NCI-H1417 (cell line): ENCODE measurements around the gene OR5H2.
"Not testable (repeated sequence)": the region's sequence is repeated elsewhere in the genome, so short reads cannot be mapped to it uniquely, and the experiment has no call there.

Experiments used
- DNase-seq, 3 experiments: peaks; one replicate each; lab custom pipeline; 2025; lab: John Stamatoyannopoulos, UW

Gene OR5H2

DNA sequence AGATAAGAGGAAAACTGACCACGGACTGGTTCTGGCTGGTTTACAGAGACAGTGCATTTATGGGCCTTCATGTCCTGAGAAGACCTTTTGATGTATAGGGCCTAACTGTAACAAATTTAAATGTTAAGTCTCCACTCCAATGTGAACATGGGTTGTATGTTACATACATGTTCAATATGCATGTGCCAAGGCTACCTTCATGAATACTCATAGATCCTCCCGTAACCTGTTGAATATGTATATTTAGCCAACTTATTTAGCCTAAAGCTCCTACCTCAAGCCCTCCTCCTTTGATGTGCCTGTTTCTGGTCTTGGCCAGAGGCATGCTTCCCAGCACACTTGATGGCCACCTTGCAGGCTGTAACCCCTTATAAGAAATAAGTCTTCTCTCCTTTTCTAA, at the start of gene OR5H2:
Gene OR5H2, plus strand, starts transcription at position 301 of the 400 bp plus-strand sequence. CDS start 398 bp downstream, outside the sequence.
- no peak for DNase-seq

DNA sequence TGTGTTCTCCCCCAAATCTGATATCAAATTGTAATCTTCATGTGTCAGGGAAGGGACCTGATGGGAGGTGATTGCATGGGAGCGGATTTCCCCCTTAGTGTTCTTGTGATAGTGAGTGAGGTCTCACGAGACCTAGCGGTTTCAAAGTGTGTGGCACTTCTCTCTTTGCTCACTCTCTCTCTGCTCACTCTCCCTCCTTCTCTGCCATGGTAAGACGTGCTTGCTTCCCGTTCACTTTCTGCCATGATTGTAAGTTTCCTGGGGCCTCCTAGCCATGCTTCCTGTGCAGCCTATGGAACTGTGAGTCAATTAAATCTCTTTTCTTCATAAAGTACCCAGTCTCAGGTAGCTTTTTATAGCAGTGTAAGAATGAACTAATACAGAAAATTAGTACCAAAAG, 48.8 kb upstream of the OR5H2 start:
- DNase-seq: no peak

DNA sequence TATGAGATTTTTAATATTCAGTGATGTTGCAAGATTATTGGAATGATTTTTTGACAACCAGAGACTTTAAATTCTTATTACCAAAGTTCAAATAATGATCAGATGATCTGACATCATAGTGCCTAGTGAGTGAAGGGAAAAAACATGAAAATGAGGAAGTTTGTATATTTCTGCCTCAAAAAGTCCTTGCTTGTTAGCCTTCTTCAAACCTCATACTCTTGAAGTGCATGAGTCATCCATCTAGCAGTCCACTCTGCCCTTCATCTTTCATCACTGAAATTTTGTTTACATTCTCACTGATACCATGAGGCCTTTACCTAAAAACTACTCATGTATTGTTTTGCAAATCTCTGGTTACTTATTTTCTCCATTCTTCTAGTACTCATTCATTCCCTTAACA, 42.2 kb upstream of the OR5H2 start:
- DNase-seq: no peak

DNA sequence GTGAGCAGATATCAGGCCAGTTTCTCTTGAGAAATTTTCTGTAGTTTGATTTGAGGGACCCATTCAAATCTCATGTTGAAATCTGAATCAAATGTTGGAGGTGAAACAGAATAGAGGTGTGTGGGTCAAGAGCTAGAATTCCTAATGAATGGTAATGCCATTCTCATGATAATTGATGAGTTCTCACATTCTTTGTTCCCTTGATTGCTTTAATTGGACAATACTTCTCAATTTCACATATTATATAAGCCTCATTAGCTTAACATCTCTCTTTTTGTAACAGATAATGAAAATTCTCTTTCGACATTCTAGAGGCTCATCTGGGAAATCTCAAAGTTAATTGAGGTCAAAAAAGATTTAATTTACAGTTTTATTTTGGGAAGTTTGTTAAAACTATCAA, 40.1 kb upstream of the OR5H2 start:
- DNase-seq: no peak

DNA sequence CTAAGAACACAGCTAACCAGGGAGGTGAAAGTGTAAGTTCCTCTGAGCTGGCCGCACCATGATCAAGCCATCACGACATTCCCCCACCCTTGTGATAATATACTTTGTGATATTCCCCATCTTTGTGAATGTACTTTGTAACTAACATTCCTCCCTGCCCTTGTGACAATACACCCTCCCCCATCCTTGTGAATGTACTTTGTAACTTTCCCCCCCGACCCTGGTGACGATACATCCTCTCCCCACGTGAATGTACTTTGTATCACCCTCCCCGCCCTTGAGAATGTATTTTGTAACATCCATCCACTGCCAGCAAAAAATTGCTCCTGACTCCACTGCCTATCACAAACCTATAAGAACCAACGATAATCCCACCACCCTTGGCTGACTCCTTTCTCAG, 38.5 kb upstream of the OR5H2 start:
- no peak for DNase-seq

DNA sequence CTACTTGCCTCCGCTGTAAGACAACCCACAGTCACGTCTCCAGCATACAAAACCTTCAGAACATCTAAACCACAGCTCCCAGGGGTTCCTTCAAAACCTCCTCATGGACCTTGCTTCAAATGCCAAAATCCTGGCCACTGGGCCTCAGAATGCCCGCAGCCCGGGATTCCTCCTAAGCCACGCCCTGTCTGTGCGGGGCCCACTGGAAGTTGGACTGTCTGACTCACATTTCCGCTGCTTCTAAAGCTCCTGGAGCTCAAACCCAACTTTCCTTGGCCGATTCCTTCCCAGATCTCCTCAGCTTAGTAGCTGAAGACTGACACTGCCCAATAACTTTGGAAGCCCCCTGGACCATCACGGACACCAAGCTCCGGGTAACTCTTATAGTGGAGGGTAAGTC, 36.2 kb upstream of the OR5H2 start:
- no peak for DNase-seq

DNA sequence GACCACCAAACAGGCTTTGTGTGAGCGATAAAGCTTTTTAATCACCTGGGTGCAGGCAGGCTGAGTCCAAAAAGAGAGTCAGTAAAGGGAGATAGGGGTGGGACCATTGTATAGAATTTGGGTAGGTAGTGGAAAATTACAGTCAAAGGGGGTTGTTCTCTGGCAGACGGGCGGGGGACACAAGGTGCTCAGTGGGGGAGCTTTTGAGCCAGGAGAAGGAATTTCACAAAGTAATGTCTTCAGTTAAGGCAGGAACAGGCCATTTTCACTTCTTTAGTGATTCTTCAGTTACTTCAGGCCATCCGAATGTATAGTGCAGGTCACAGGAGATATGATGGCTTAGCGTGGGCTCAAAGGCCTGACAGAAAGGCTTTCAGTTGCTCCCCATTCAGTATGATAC, 26.3 kb upstream of the OR5H2 start:
- DNase-seq: not testable (repeated sequence)

DNA sequence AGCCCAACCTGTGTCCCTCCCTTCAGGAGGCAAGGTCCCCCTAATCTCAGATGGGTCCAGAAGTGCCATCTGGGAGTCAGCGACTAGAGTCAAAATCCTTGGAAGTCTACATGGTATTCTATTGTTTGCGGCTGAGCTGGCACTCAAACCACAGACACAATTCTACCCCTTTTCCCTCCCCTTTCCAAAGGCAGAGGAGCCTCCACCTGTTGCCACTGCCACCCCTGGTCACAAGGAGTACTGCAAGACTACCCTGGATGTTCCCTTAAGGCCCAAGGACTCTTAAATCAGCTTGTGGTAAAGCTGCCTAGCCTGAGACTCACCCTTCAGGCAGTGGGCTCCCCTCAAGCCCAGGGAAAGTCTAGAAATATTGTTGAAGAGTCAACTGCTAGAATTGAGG, 22.6 kb upstream of the OR5H2 start:
- DNase-seq: no peak

DNA sequence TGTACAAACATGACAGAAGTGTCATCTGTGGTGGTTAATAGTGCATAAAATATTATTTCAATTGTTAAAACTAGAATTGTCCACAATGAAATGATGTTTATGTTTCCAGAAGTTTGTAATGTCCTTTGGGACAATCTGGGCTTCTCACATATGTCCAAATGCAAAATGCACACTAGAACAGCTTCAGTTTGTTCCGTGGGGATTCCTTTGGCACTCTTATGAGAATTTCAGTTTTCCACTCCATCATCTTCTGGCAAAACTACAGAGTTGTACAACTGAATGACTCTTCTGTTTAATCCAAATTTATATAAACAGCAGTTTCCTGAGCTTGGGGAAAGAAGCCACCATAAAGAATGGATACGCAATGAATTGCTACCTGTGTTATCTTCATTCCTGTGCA, 20.3 kb upstream of the OR5H2 start:
- no peak for DNase-seq

DNA sequence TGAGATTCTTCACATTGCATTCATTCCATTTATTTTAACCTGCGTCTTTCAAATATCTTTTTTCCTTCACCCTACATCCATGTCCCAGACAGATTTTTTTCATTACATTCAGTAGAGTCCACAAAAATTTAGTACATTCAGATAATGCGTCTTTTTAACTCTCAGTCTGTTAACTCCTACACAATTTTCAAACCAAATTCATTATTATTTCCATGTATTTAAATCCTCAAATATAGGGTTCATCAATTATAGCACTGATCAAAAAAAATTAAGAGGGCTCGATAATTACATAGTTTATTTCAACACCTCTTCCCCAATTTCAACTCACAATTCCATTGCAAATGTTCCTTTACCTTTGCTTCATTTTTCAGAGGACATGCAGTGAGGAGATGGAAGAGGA, 18.4 kb upstream of the OR5H2 start, which contains the start of gene OR5H6:
Gene OR5H6, plus strand, starts transcription at position 301 of the 400 bp plus-strand sequence. Its CDS starts 89 bp downstream, at position 390.
- no peak for DNase-seq

DNA sequence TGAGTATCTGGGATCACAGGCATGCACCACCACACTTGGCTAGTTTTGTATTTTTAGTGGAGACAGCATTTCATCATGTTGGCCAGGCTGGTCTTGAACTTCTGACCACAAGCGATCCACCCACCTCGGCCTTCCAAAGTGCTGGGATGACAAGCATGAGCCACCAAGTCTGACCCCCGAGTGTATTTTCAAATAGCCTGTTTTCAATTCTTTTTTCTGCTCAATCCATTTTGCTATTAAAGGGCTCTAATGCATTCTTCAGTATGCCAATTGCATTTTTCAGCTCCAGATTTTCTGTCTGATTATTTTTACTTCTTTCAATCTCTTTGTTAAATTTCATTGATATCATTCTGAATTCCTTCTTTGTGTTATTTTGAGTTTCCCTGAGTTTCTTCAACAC, 12.5 kb upstream of the OR5H2 start:
- DNase-seq: no peak

DNA sequence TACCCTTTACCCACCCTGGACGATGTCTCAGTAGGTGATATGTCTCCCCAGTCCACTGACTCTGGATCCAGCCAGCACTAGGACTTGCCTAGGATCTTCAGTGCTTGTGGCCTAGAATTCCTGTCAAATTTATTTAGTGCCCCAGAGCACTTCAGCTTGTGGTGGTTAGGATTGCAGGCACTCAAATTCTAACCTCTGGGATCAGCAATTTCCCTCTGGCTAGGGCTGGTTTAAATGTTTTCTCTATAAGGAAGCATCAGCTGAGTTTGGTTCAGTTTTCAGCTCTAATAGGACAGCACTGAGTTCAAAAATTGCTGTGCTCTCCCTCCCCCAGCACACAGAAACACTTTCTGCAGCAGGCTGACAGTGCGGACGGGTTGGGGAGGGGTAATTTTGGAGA, 10.2 kb upstream of the OR5H2 start:
- no peak for DNase-seq

DNA sequence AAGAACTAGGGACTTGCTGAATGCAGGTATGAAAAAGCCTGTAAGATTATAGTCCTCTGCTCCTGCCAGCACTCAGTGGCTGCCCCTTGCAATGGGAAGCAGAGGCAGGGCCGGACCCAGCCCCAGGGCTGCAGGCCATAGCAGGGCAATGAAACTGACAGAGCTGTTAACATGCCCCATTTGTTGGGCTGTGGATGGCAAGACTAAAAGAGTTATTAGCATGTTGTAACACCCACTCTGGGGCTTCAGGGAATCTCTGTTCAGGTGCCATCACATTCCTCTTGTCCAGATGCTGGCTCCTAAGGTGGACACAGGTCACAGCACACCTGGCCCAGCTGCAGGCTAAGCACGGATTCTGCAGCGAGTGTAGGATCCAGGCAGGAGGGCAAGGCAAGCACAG, 7.4 kb upstream of the OR5H2 start:
- DNase-seq: no peak

DNA sequence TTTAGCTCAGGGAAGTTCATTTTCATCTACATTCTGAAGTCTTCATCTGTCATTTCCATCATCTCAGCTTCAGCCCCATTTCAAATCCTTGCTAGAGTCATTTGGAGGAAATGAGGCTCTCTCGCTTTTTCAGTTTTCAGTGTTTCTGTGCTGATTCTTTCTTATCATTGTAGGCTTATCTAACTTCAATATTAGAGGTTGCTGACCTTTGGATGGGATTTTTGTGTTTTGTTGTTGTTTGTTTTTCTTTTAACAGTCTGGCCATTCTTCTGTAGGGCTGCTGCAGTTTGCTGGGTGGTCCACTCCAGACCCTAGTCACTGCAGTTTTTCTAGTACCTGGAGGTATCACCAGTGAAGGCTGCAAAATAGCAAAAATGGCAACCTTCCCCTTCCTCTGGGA, 8.6 kb downstream of the OR5H2 start:
- no peak for DNase-seq

DNA sequence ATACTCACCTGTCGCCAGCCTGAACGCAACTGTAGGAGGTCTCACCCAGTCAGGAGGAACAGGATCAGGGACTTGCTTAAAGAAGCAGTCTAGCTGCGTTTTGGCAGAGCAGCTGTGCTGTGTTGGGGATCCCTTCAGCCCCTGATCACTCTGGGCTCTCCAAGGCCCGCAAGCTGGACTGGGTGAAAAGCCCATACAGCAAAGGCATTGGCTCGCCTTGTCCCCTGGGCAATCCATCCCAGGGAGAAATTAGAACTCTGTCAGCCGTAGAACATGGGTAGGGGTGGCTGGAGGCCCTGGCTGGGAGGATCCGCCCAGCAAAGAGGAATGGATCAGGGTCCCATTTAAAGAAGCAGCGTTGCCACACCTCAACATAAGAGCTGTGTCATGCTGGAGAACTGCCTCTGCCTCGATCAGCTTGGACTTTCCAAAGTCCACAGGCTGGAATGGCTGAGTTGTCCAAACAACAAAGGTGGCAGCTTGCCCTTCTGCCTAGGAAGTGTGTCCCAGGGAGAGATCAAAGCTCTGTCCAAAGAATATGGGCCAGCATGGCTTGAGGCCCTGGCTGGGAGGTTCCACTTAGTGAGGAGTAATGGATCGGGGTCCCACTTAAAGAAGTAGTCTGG, 9.1 kb downstream of the OR5H2 start:
- no peak for DNase-seq

DNA sequence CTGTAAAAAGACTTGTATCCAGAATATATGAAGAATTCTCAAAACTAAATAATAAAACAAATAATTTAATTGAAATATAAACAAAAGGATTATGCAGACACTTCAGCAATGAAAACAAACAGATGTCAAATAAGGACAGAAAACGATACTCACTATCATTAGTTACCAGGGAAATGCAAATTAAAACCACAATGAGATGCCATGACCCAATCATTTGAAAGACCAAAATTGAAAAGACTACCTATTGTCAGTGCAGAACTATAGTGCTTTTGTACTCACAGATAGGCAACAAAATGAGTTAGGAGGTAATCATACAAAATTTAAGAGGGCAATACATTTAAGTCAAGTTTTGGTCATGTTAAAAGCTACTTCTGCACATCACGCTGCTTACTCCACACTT, 39.8 kb downstream of the OR5H2 start:
- DNase-seq: no peak

DNA sequence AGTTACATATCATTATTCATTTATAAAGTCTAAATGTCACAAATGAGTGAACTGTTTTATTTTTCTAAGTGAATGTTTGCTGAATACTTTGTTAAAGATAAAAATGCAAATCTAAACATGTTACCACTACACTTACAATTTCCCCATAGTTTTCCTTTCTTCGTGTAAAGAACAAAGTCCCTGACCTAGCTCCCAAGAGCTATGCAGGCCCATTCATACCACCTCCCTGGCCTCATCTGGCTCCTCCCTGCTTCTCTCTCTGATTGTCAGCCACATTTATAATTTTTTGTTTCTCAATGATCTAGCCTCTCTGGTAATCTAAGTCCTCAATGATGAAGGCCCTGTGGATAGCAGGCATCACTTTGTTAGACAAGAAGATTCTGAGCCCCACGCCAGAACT, 40.4 kb downstream of the OR5H2 start:
- DNase-seq: no peak

DNA sequence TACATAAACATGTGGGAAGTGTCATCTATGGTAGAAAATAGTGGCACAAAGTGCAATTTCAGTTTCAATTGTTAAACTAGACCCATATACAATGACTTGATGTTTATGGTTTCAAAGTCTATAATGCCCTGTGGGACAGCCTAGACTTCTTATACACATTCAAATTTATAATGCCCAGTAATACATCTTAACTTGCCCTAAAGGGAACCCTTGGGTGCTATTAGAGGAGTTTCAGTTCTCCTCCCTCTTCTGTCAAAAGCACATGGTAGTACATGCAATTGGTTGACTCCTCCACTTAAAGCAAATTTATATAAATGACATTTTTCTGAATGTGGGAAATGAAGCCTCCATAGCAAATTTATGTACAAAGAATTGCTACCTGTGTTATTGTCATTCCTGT, 41.1 kb downstream of the OR5H2 start:
- no peak for DNase-seq

DNA sequence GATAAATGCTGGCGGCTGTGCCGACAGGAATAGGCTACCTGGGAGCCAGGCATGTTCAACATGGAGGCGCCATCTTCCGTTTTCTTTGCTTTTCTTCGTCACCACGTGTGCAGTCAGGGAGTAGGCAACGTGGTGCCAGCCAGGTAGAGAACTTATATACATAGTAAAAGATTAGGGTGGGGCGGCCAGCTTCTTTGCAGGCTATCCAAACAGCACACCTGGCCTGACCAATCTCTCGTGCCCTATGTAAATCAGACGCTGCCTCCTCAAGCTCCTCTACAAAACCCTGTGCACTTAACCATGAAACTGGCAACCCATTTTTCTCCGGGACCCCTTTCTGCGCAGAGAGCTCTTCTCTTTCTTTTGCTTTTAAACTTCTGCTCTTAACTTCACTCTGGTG, 42.8 kb downstream of the OR5H2 start:
- DNase-seq: peak in 2 of 3 experiments; percentile 3 to 26

DNA sequence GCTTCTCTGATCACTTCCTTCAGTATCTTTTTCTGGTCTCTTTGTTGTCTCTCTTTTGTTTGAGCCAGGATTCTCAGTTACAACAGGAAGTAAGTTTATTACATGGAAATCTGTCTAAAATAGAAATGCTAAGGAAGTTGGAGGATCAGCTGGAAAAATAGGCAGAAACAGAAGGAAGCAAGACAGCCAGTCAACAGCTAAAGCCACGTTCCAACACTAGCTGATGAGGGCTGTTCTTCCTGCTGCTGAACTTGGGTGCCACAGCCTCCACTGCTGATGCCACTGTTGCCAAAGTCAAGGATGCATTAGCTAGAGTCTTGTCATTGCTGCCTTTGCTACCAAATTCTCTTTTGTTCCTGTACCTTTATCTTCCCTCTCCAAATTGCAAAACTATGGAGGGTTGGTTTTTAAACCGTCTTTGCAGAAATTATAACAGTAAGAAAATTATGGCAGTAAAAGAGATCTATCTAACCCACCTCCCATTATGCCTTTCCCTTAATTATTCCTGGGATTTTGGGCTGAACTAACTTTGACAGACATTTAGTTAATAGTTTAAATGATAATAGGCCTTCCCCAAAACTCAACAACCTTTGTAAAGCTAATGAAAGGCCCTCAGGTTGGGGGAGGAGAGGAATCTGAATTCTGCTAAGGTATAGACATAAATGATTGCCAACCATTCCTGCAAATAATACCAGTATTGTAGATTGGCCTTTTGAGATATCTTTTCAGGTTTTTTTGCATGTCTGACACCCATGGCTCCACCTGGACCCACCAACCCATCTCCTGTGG, 44.0 kb downstream of the OR5H2 start:
- DNase-seq: no peak

DNA sequence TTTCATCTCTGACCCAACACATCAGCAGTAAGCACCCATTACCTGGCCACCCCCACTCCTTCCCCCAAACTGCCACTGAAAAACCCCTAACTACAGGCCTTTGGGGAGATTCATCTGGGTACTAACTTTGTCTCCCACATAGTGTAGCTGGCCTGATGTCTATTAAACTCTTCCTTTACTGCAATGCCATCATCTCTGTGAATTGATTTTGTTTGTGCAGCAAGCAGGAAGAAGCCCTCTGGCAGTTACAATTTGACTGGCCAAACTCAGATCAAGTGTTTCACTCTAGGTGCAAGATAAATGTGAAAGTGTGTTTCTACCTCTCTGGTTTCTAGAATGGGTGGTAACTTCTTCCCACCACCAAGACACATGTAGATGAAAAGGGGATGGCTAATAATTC, 44.6 kb downstream of the OR5H2 start:
- DNase-seq: no peak

DNA sequence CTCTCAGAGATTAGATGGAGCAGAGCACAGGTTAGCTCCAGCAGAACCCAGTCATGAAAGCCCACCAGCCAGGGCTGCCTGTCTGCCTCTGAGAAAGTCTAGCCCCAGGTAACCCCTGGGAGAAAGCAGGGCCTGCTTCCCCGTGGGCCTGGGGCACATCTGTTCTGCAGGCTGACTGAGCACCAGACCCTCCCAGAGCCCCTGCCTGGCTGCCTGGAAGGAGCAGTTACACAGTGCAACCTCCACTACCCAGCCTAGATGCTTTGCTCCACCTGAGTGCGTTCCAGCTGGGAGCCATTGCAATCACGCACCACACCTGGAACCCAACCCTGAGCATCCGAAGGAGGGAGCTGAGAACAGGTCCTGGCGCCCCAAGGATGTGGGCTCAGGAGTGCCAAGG, 46.6 kb downstream of the OR5H2 start:
- DNase-seq: no peak

DNA sequence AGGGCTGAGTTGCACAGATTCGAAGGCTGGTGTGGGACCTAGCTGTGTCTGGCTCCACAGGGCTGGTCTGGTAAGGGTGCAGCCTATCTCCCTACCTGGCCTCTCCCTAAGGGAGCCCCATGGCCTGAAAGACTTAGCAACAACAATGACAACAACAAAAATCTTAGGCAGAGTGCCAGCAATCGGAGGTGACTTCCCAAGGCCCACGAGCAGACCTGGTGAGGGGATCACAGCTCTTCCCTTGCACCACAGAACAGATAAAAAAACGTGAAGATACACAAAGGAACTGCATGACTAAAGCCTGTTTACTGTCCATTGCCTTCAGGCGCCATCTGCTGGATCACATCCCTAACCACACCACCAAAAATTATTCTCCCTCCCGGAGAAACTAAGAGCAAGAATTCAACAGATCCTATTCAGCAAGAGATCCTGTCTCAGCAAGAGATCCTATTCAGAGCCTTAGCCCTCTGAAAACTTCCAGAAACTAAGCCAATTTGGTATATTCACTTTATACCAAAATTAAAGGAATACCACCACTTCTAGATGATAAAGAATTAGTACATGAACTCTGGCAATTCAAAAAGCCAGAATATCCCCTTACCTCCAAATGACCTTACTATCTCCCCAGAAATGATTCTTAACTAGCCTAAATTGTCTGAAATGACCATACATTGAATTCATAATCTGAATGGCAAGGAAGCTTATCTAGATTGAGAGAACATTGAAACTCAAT, 47.3 kb downstream of the OR5H2 start:
- DNase-seq: peak; percentile 18 to 68 (median 21)
